Endometrium (tissue), 2 donors: ENCODE measurements around the gene WDR82.

ENCODE experiments used
- FAIRE-seq: peaks from 2 replicates; lab custom pipeline; 2012; peaks lifted over from hg19 to GRCh38; lab: Jason Lieb, UNC
- donor health status: control.
- donor health status: control.

Gene WDR82, protein sequence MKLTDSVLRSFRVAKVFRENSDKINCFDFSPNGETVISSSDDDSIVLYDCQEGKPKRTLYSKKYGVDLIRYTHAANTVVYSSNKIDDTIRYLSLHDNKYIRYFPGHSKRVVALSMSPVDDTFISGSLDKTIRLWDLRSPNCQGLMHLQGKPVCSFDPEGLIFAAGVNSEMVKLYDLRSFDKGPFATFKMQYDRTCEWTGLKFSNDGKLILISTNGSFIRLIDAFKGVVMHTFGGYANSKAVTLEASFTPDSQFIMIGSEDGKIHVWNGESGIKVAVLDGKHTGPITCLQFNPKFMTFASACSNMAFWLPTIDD

GRCh38 chr3:52278510-52279069 lies at the start of gene WDR82:
TSS of gene WDR82 (minus strand) at chr3:52278649. CDS start at chr3:52278361, 288 bp downstream.
- FAIRE-seq: no peak

DNA sequence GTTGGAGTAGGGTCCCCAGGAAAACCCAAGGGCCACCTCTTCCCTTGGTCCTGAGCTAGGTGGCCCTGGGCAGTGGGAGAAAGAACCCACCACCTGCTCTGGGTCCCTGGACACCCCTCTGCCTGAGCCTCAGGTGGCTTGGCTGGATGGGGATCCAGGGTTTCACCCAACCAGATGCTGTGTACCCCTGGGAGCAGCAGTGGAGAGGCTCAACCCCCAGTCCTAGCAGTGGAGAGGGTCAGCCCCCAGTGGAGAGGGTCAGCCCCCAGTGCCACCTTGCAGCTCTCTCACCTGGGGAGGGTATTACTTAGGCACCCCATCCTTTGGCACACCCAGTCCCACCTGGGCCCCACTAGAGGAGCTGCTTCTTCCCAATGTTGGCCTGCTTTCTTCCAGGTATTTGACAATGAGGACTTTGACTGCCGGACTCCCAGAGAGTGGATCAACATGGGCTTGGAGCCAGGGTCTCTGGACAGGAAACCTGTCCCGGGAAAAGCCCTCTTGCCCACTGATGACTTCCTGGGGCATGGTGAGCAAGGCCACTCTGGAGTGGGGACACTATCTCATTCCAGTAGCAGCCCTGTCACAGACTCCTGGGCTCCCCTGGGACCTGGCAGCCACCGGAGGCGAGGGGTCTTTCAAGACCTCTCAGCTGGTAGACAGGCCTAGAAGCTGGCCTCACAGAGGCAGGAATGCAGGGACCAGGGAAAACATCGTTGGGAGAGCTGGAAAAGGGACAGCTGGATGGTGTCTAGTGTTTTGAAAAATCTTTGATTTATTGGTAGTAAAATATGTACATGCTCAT lies 49.2 kb upstream of the WDR82 start:
- no peak for FAIRE-seq

- FAIRE-seq: no peak
Observed at GRCh38 chr3:52326976-52327375, 48.5 kb upstream of the WDR82 start.

- FAIRE-seq: no peak
Observed at GRCh38 chr3:52325686-52326085, 47.2 kb upstream of the WDR82 start.

GRCh38 chr3:52324676-52325075 lies 46.2 kb upstream of the WDR82 start:
- FAIRE-seq: no peak

- no peak for FAIRE-seq
Observed at GRCh38 chr3:52323526-52324295, 45.3 kb upstream of the WDR82 start.

DNA sequence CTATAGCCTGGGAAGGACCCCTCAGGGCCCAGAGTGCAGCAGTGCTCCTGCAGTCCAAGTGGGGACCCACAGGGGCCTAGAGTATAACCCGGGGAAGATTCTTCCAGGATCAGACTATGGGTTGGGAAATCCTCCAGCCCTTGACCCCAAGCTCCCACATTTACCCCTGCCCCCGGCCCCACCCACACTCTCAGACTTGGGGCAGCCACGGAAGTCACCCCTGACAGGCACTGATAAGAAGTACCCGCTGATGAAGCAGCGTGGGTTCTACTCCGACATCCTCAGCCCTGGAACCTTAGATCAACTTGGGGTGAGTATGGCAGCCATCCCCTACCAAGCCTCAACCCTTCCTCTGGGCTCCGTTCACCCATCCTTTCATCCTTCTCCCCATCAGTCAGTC lies 44.0 kb upstream of the WDR82 start:
- no peak for FAIRE-seq

GRCh38 chr3:52321481-52321880 lies 43.0 kb upstream of the WDR82 start:
- no peak for FAIRE-seq

- no peak for FAIRE-seq
Observed at GRCh38 chr3:52319921-52320595, 41.6 kb upstream of the WDR82 start.

DNA sequence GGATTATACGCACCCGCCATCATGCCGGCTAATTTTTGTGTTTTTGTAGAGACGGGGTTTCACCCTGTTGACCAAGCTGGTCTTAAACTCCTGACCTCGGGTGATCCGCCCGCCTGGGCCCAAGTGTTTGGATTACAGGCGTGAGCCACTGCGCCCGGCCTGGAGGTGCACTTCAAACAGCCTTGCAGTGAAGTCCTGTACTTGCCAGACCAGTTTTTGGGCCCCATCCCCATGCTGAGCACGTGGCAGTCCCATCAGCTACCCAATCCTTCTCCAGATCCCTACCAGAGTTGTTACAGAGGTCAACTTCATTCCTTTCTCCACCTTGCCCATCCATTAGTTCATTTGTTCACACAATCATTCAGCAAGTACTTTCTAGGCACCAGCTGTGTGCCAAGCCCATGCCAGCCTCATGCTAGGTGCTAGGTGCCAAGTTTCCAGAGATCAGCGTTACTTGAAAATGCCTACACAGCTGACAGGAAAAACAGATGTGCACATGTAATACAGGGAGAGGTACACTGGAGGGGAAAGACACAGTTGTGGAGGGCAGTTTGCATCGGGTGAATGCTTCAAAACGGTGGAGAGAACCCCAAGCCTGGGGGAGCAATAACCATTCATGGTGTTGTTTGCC lies 39.9 kb upstream of the WDR82 start:
- FAIRE-seq: no peak

DNA sequence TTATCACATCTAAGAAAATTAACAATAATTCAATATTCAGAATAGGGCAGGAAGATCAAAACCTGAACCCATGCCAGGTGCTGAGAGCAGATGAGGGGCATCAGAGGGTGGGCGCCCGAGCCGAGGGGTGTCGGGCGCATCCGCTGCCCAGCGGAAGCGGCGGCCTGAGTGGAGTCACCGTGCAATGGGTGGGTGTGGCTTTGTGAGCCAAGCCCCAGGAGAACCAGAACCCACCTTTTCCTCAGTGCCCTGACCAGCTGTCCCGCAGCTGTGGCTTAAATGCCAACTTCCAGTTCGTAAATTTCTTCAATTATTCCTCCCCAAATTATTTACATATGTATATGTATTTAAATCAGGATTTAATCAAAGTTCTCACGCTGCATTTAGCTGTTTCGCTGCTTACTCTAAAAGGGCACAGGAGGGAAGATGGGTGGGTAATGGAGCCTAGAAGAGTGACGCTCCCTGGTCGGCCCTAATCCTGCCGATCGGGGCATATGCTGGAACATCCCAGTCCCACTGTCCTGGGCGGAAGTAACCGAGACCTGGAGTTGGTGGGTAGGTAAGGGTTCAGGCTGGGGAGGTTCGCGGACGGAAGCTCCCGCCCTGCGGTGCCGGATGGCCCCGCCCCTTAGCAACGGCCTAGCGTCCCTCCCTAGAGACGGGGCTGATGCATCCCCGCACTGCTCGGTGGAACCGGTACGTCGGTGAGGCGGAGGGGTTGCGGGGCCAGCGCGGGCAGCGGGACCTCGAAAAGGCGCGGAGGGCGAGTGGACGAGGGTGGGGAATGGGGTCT lies 39.0 kb upstream of the WDR82 start:
- FAIRE-seq: no peak

DNA sequence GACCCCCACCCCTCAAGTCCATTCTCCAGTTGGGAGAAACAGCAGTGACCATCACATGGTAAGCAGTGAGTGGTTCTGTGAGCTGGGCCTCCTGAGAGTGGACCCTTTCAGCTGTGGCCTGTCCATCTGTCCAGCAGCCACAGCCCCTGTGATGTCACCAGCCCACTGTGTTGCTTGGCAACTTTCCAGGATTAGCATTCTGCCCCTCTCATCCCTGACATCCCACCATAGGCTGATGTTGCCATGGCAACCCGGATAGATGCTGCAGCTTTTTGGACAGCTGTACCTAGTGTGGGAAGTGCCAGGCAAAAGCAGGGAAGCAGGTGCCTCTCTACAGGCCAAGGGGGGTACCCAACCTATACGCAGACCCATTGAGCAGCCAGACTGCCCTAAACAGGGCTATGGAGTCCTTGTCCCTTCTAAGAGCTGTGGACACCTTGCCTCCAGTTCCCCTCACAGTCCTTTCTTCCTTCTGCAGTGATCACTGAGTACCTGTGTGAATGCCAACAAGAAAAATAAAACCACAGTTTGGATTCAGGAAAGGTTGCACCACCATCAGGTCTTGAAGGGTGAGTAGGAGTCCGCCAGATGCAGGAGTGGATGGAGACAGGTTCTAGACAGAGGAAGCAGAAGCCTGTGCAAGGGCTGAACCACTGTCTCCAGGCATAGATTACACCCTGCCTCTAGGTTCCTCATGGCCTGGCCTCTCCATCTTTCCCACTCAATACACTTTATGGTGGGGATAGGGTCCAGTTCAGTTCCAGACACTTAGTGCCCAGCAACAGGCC lies 37.7 kb upstream of the WDR82 start, which contains the start of gene DNAH1:
DNAH1 (plus strand) TSS at position 343 of the 788 bp plus-strand sequence. CDS start 6,124 bp downstream, outside the sequence.
- no peak for FAIRE-seq

DNA sequence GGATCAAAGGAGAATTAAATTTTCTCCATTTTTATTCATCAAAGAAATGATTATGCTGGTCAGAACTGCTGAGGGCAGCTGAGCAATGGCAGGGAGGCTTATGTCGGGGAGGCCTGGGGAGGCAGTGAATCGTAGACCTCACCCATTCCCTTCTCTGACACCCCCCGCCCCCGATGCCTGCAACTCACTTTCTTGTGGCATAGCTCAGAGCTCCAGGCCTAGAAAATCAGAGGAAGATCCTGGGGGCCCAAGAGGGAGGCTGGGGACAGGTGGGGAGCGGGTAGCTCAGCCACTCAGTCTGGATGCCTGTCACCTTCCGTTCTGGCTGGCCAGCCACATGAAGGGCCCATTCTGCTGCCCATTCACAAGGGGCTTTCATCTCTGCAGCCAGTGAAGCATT lies 36.6 kb upstream of the WDR82 start:
- FAIRE-seq: no peak

- FAIRE-seq: no peak
Observed at GRCh38 chr3:52314489-52314888, 36.0 kb upstream of the WDR82 start.

DNA sequence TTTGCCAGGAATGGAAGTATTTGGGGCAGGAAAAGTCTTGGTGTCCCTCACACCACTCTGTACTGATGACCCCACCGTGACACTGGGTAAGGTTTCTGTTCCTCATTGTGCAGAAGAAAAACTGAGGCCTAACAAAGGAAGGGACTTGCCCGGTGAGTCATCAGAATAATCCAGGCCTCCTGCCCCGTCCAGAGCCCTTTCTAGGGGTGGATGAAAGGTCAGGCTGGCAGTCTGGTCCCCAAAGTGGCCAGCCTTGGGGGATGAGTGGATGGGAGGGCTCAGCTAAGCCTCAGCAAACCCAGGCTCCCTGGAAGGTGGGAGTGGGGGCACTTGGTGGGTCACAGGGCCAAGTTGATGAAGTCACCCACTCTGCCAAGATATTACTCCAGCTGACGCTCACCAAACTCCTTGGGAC lies 35.3 kb upstream of the WDR82 start:
- no peak for FAIRE-seq

- FAIRE-seq: no peak
Observed at GRCh38 chr3:52313188-52313773, 34.8 kb upstream of the WDR82 start.

DNA sequence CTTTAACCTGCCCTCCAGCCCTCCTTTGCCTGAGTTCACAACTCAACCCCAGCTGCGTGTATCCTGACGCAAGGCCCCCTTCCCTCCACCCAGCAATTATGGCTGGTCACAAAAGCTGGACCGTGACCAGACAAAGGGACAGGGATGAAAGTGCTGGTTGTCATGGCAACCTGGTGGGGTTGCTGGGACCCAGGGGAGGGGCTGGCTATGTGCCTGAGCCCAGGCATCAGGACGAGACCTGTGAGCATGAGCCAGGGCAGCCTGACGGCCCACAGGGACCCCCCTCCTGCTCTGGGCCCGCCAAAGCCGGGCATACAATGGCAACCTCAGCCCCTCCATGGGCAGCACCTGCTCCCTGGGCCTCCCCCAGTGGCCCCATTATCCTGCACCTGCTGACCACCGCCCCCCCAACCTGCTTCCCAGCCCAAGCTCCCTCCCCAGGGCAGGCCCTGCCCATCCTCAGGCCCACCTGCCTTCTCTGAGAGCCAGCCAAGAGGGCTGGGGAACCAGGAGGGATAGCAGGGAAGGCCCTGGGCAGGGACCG lies 33.2 kb upstream of the WDR82 start:
- no peak for FAIRE-seq

- FAIRE-seq: no peak
Observed at GRCh38 chr3:52310861-52311575, 32.6 kb upstream of the WDR82 start.
